ENCODE data around the gene PLA2G2D.

PLA2G2D gene

DNA sequence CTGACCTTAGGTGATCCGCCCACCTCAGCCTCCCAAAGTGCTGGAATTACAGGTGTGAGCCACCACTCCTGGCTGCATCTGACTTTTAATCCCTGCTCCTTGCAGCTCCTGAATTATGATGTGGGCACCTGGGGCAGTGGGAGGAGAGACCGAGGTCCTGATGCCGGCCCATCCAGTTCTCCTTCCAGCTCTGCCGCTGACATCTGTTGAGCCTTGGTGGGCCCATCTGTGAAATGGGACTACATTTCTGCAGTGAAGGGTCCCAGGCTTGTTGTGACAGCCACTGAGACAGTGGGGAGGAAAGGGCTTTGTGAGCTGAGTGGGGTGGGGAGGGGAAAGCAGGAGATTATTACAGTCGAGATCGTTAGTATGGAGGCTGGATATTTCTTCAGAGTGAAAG, 31.6 kb upstream of the PLA2G2D start:
- no peak overlapping the region for H3K27ac ChIP-seq
- no peak for TF ChIP-seq CTCF (IDR thresholded peaks at IDR 0.05)
- DNase-seq (ENCODE audit: low spot score): no peak
- no peak overlapping the region for H3K4me3 ChIP-seq

- TF ChIP-seq CTCF (IDR thresholded peaks at IDR 0.05): no peak
- DNase-seq (ENCODE audit: low spot score): no peak
- no peak overlapping the region for H3K4me3 ChIP-seq
- no peak overlapping the region for H3K27ac ChIP-seq
Measured at GRCh38 chr1:20150326-20150705, 31.0 kb upstream of the PLA2G2D start.

DNA sequence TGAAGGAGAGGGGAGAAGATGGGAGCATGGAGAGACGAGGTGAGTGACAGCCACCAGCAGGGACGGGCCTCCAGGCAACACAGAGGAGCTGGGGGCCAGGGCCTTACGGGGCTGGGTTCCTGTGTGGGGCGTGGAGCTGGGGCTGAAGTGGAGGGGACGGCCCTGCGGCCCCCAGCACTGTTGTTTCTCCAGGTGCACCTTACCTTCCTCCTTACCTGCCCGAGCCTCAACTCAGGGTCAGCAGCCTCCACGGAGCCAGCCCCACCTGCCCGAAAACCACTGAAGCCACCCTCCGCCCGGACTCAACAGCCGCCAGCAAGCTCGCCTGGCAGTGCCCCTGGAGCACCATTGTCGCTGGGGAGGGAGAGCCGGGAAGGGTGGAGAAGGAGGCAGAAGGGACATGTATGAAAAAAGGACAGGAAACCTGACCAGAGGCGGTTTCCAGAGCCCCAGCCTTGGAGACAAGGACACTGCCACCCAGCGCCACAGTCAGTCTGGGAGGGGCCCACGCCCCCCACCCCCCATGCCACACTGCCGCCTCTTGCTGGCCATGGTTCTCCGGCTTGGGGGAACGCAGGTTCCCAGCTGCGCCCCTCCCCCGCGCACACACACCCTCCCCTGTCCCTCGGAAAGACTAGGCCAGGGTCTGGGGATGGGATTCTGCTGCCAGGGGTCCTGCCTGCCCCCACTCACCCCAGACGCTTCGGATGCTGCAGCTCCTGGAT, 30.4 kb upstream of the PLA2G2D start:
- DNase-seq (ENCODE audit: low spot score): no peak
- H3K4me3 ChIP-seq: no peak overlapping the region
- H3K27ac ChIP-seq: no peak overlapping the region
- no peak for TF ChIP-seq CTCF (IDR thresholded peaks at IDR 0.05)

DNA sequence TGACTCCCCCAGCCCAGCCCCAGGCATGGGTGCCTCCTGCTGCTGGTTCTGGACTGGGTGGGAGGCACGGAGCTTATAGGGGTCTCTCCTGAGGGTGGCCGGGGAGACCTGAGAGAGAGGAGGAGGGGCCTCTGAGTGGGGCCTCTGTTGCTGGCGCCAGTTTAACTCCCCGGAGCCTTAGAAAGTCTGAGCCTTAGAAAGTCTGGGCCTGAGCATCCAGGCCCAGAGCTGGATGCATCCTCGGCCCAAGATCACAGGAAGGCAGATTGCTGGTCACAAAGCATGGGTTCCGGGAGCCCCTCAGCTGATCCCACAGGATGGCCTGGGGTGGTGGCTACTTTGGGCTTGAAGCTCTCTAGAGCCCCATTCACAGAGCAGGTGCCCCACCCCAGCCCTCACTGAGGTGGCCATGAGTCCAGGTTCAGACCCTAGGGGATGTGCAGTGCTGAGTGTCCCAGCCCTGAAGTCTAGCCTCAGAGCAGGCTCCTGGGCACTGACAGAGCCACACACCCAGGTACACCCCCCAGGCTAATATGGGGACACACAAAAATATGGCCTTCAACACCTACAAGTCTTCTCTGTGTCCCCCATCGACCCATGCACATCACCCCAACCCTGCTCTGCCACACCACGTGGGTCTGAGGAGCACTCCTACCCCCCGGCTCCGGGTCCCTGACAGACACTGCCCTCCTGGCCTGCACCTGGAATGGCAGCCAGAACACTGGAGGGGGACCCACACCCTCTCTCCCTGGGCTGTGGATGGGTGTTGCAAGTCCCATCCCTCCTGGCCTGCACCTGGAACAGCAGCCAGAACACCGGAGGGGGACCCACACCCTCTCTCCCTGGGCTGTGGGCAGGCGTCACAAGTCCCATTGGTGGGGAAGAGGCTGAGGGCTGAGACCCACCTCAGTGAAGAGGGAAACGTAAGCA, 29.5 kb upstream of the PLA2G2D start:
- H3K4me3 ChIP-seq: no peak overlapping the region
- H3K27ac ChIP-seq: no peak overlapping the region
- TF ChIP-seq CTCF (IDR thresholded peaks at IDR 0.05): no peak
- no peak for DNase-seq (ENCODE audit: low spot score)

DNA sequence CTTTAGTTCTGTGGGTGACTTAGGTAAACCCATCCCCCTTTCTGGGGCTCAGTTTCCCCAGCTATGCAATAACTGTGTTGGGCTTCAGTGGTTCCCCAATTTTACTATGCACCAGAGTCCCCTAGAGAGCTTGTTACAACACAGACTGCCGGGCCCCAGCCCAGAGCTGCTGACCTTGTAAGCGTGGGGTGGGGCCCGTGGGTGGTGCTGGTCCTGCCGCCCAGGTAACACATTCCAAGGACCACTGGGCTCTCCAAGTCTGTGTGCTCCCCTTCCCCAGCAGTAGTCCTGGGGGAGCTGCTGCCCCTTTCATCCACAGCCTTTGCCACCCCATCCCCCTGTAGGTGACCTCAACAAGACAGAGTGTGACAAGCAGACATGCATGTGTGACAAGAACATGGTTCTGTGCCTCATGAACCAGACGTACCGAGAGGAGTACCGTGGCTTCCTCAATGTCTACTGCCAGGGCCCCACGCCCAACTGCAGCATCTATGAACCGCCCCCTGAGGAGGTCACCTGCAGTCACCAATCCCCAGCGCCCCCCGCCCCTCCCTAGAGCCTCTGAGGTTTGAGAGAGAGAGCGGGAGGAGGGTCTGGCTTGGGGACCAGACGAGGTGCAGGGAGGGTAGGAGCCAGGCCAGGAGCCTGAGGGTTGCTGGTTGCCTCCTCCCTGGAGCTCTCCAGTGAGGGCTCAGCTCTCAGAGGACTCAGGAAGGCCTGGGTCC, 28.7 kb upstream of the PLA2G2D start:
- no peak for TF ChIP-seq CTCF (IDR thresholded peaks at IDR 0.05)
- no peak for DNase-seq (ENCODE audit: low spot score)
- Histone ChIP-seq H3K4me3 (no peak overlapping the region), H3K27ac (no peak overlapping the region)

DNA sequence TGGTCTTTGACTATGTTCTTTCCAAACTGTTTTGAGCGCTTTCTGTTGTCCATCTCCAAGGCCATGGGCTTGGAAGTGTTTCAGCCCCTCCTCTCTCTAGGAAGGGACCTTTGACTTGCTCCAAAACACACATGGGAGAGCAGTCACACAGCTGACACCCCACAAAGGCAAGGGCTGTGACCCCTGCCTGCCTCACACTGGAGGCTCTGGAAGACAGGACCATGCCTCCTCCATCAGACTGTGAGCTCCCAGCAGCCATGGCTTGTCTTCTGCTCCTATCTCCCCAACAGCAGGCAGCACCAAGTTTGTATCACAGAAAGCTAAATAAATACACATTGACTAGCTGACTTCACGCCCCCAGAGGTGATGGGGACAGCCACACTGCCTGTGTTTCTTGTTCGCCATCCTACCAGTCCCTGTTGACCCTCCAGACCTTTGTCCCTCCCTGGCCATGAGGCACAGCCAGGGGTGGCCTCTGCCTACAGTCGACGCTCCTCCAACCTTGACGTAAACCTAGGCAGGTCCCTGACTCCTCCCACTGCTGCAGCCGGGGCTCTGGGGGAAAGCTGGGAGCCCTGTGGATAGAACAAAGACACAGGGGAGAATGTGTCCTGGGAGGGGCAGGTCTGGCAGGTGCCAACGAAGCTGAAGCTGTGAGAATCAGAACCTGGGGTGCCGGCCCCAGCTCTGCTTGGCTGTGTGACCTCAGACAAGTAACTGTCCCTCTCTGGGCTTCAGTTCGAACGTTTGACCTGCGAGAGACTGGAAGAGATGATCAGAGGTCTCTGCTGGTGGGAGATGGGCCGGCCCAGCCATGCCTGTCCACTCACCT, 24.6 kb upstream of the PLA2G2D start:
- no peak for DNase-seq (ENCODE audit: low spot score)
- TF ChIP-seq CTCF (IDR thresholded peaks at IDR 0.05): no peak
- no peak overlapping the region for H3K27ac ChIP-seq
- H3K4me3 ChIP-seq: no peak overlapping the region

All from coronary artery (tissue), 2 donors.